Vagina (tissue), 2 donors: ENCODE data around the gene CNDP1. TPM values are rescaled to one million over a fixed set of nuclear protein-coding genes. Genes with fewer than 3 reads are reported as not detected.

ENCODE experiments used
- DNase-seq, 2 donors: peaks; one replicate each; pipeline ENCODE4 v3.0.0-alpha.2; 2017; ENCODE audit errors: extremely low spot score in 2 of 2
- H3K27ac ChIP-seq: fragments of 200-600 bp; sonication (generic); one replicate; pipeline ENCODE4 v1.5.1; 2019
- H3K27me3 ChIP-seq: fragments of 200-600 bp; sonication (generic); one replicate; pipeline ENCODE4 v1.5.1; 2019
- H3K36me3 ChIP-seq, 2 donors: fragments of 200-600 bp; sonication (generic); one replicate each; pipeline ENCODE4 v1.5.1; 2017 to 2019
- H3K4me1 ChIP-seq: fragments of 200-600 bp; sonication (generic); one replicate; pipeline ENCODE4 v1.5.1; 2019
- H3K4me3 ChIP-seq, 2 donors: fragments of 200-600 bp; sonication (generic); 1 replicate in 1 of 2; 2 replicates in 1 of 2; pipeline ENCODE4 v1.5.1; 2016 to 2019
- H3K9me3 ChIP-seq: fragments of 200-600 bp; sonication (generic); one replicate; pipeline ENCODE4 v1.5.1; 2019
- POLR2A ChIP-seq, 2 donors: fragments of 450-650 bp; IDR thresholded peaks; one replicate each; pipeline ENCODE4 v1.6.1; 2017; ENCODE audit warnings: antibody characterized with exemption in 2 of 2, mild to moderate bottlenecking in 2 of 2, moderate library complexity in 2 of 2
- POLR2AphosphoS5 ChIP-seq, 2 donors: sonication (generic); formaldehyde crosslinking; IDR thresholded peaks; one replicate each; pipeline ENCODE4 v1.9.0; 2017; ENCODE audit warnings: antibody characterized with exemption in 2 of 2, mild to moderate bottlenecking in 2 of 2, low read depth in 1 of 2; ENCODE audit not compliant: insufficient read depth in 1 of 2
- intact Hi-C: fragments of 100-400 bp; cut with DNase I; formaldehyde crosslinking; loops from one replicate; pipeline ENCODE4 v1.15.1; 2023
- total RNA-seq: library from RNA; depleted of rRNA; stranded (reverse); fragments of >200 nt; gene quantifications from one replicate; pipeline ENCODE4 v1.2.3, GENCODE V29; 2016
- TF ChIP-seq, protein P1 (sequence below), 3 experiments: fragments of 450-650 bp in 2 of 3; fragments of 200-600 bp in 1 of 3; sonication (generic) in 1 of 3; IDR thresholded peaks; one replicate each; pipeline ENCODE4 v1.5.1; 2017 to 2019; ENCODE audit warnings: antibody characterized with exemption in 3 of 3, mild to moderate bottlenecking in 2 of 3, moderate library complexity in 2 of 3

The CNDP1 gene
- total RNA-seq, 1 donor from 2014 or later = 9.8 TPM

DNA sequence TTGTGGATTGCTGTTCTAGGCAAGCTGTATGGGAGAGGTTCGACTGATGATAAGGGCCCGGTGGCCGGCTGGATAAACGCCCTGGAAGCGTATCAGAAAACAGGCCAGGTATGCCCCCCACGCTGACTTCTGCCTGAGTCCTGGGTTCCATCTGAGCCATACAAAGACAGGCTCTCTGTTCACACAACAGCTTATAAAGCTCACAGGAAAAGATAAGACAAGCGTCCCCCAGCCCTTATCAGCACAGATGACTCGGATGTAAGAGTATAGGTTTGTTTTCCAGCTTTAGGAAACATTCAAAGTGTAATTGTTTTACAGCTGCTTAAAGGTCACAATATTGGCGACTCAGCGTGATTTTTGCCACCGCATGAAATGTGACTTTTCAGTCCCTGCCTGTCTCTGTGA, 25.5 kb upstream of the CNDP1 start:
- no peak for TF ChIP-seq POLR2AphosphoS5 (IDR thresholded peaks at IDR 0.05; ENCODE audit: insufficient read depth in 1 of 2, low read depth in 1 of 2)
- TF ChIP-seq POLR2A (IDR thresholded peaks at IDR 0.05) = no peak
- TF ChIP-seq, protein P1, sequence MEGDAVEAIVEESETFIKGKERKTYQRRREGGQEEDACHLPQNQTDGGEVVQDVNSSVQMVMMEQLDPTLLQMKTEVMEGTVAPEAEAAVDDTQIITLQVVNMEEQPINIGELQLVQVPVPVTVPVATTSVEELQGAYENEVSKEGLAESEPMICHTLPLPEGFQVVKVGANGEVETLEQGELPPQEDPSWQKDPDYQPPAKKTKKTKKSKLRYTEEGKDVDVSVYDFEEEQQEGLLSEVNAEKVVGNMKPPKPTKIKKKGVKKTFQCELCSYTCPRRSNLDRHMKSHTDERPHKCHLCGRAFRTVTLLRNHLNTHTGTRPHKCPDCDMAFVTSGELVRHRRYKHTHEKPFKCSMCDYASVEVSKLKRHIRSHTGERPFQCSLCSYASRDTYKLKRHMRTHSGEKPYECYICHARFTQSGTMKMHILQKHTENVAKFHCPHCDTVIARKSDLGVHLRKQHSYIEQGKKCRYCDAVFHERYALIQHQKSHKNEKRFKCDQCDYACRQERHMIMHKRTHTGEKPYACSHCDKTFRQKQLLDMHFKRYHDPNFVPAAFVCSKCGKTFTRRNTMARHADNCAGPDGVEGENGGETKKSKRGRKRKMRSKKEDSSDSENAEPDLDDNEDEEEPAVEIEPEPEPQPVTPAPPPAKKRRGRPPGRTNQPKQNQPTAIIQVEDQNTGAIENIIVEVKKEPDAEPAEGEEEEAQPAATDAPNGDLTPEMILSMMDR (IDR thresholded peaks at IDR 0.05) = no peak

DNA sequence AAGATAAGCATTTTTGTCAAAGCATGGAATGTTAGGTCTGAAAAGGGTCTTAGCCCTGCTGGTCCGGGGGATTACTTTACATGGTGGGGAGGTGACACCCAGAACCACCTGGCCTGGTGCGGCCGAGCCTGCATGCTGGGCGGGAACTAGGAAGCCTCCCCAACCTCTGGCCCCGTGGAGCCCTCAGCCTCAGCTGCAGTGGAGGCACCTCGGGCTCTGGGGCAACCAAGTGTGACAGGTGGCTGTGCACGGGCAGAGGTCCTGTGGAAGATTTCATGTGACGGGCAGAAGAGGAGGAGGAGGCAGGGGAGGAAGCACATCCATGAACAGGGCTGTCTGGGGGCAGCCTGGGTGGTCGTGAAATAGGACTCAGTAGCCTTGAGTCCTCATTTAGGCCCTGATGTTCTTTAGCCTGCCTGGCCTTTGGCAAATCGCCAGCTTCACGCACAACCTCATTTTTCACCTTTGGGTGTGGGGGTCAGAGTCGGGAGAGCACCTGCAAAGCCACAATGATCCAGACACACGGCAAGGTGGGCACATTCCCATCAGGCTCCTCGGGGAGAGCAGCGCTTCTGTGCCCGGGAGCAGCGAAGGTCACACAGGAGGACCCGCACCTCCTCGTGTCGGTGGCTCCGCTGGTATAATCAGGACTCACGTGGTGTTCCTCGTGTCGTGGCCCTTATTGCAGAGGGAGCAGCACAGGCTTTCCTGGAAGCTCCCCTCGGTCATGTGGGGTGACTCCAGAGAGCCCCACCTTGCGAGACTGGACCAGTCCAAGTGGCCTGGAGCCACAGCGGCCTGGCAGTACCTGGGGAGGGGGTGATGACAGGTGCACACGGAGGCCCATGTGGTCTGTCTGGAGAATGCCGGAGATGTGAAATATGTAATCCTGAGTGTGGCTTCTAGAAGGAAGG, 24.2 kb upstream of the CNDP1 start:
- Histone ChIP-seq H3K27me3 (no peaks in the 10 kb centered on the region), H3K27ac (no peak overlapping the region), H3K4me3 (no peak overlapping the region), H3K9me3 (no peaks in the 10 kb centered on the region), H3K4me1 (peaks cover 10% of the 10 kb centered on the region), H3K36me3 (peaks cover 0 to 77% of the 10 kb centered on the region in 2 donors)
- TF ChIP-seq POLR2A (IDR thresholded peaks at IDR 0.05) (no peak), POLR2AphosphoS5 (IDR thresholded peaks at IDR 0.05; ENCODE audit: insufficient read depth in 1 of 2, low read depth in 1 of 2) (no peak)
- TF ChIP-seq, protein P1 (IDR thresholded peaks at IDR 0.05) = no peak
- no peak for DNase-seq
- intact Hi-C loops = no loop called here

More for the DNA sequence above, 25.5 kb upstream of the CNDP1 start:
- Histone ChIP-seq H3K9me3 (no peaks in the 10 kb centered on the region), H3K4me3 (no peak overlapping the region), H3K27me3 (no peaks in the 10 kb centered on the region), H3K4me1 (peaks cover 10% of the 10 kb centered on the region), H3K36me3 (peaks cover 0 to 83% of the 10 kb centered on the region in 2 donors), H3K27ac (no peak overlapping the region)
- intact Hi-C loops = no loop called here
- DNase-seq = no peak

DNA sequence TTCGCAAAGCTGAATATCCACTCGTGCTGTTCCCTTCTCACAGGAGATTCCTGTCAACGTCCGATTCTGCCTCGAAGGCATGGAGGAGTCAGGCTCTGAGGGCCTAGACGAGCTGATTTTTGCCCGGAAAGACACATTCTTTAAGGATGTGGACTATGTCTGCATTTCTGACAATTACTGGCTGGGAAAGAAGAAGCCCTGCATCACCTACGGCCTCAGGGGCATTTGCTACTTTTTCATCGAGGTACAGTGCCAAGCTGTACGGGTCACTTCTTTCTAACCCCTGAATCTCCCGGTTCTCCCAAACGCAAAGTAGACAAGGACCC, 23.6 kb upstream of the CNDP1 start:
- intact Hi-C loops = no loop called here
- peaks cover 0 to 80% of the 10 kb centered on the region in 2 donors for H3K36me3 ChIP-seq
- no peak for DNase-seq

DNA sequence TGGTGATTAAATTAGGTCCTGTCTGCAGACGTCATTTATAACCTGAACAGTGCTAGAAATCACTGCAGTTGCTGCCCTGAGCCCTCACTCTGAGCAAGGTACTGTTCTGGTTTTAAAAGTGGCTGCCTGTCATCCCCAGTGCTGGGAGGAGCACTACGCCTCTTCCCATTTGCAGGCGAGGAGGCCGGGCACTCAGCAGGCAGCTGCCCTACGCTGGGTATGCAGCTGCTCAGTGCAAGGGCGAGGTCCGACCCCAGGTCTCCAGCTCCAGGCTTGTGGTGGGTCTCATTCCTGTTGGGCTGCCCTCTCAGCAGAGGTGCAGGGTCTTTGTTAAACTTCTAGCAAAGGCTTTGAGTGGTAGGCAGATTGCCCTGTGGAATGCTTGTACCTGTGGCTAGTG, 22.5 kb upstream of the CNDP1 start:
- Histone ChIP-seq H3K27me3 (no peaks in the 10 kb centered on the region), H3K9me3 (no peaks in the 10 kb centered on the region), H3K27ac (no peak overlapping the region), H3K36me3 (peaks cover 0 to 83% of the 10 kb centered on the region in 2 donors), H3K4me1 (peaks cover 4% of the 10 kb centered on the region), H3K4me3 (no peak overlapping the region)
- TF ChIP-seq POLR2AphosphoS5 (IDR thresholded peaks at IDR 0.05; ENCODE audit: insufficient read depth in 1 of 2, low read depth in 1 of 2) = no peak
- TF ChIP-seq POLR2A (IDR thresholded peaks at IDR 0.05) = no peak
- TF ChIP-seq, protein P1 (IDR thresholded peaks at IDR 0.05) = no peak
- DNase-seq = peak in 1 of 2 donors; percentile 74
- intact Hi-C loops = no loop called here

More for the DNA sequence above, 23.6 kb upstream of the CNDP1 start:
- TF ChIP-seq, protein P1 (IDR thresholded peaks at IDR 0.05) = no peak
- TF ChIP-seq POLR2A (IDR thresholded peaks at IDR 0.05) (no peak), POLR2AphosphoS5 (IDR thresholded peaks at IDR 0.05; ENCODE audit: insufficient read depth in 1 of 2, low read depth in 1 of 2) (no peak)
- no peak overlapping the region for H3K27ac ChIP-seq
- H3K4me1 ChIP-seq = peaks cover 10% of the 10 kb centered on the region
- H3K9me3 ChIP-seq = no peaks in the 10 kb centered on the region
- H3K4me3 ChIP-seq = no peak overlapping the region
- H3K27me3 ChIP-seq = no peaks in the 10 kb centered on the region
